HL-60 (cell line): ENCODE measurements around the gene NUDT22.

Source experiments
- DNase-seq, 2 experiments: peaks; one replicate each; pipeline ENCODE4 v3.0.0-alpha.2; 2010 to 2020; ENCODE audit warnings: low read depth in 1 of 2, low spot score in 1 of 2
- H3K27ac ChIP-seq: fragments of 250-450 bp; sonication (Bioruptor Pico); replicated peaks from 2 replicates; pipeline ENCODE4 v1.5.1; 2020; ENCODE audit warnings: mild to moderate bottlenecking, moderate library complexity
- H3K27me3 ChIP-seq: fragments of 250-450 bp; sonication (Bioruptor Pico); 2 replicates; pipeline ENCODE4 v1.5.1; 2021; ENCODE audit warnings: mild to moderate bottlenecking, moderate library complexity; ENCODE audit not compliant: insufficient read depth, poor library complexity, severe bottlenecking
- H3K4me3 ChIP-seq: replicated peaks from 2 replicates; pipeline ENCODE4 v1.5.1; 2011; ENCODE audit warnings: mild to moderate bottlenecking, control low read depth, low read length; ENCODE audit not compliant: insufficient read depth
- CTCF ChIP-seq: IDR thresholded peaks from one replicate; pipeline ENCODE4 v1.5.1; 2011; ENCODE audit warnings: low read length, control low read depth, inconsistent platforms; ENCODE audit not compliant: insufficient read depth
- GABPA ChIP-seq: IDR thresholded peaks from 2 replicates; pipeline ENCODE4 v1.6.1; 2012; ENCODE audit warnings: low read depth
- POLR2AphosphoS5 ChIP-seq: IDR thresholded peaks from 2 replicates; pipeline ENCODE4 v1.6.1; 2012; ENCODE audit warnings: low read depth
- SPI1 ChIP-seq: IDR thresholded peaks from 2 replicates; pipeline ENCODE4 v1.6.1; 2012; ENCODE audit warnings: low read depth, mild to moderate bottlenecking, borderline replicate concordance
- TF ChIP-seq, protein P1 (sequence below): IDR thresholded peaks from 2 replicates; pipeline ENCODE4 v1.6.1; 2012; ENCODE audit warnings: low read depth; ENCODE audit not compliant: insufficient replicate concordance

The NUDT22 gene

DNA sequence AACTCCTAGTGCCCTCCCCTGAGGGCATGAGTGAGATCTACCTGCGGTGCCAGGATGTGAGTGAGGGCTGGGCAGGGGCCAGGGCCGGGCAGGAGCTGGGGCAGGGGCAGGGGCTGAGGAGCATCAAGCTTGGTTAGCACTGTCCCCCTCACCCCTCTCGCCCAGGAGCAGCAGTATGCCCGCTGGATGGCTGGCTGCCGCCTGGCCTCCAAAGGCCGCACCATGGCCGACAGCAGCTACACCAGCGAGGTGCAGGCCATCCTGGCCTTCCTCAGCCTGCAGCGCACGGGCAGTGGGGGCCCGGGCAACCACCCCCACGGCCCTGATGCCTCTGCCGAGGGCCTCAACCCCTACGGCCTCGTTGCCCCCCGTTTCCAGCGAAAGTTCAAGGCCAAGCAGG lies 5.8 kb upstream of the NUDT22 start:
- TF ChIP-seq GABPA (no peak), CTCF (no peak), SPI1 (no peak), POLR2AphosphoS5 (no peak)
- TF ChIP-seq, protein P1, sequence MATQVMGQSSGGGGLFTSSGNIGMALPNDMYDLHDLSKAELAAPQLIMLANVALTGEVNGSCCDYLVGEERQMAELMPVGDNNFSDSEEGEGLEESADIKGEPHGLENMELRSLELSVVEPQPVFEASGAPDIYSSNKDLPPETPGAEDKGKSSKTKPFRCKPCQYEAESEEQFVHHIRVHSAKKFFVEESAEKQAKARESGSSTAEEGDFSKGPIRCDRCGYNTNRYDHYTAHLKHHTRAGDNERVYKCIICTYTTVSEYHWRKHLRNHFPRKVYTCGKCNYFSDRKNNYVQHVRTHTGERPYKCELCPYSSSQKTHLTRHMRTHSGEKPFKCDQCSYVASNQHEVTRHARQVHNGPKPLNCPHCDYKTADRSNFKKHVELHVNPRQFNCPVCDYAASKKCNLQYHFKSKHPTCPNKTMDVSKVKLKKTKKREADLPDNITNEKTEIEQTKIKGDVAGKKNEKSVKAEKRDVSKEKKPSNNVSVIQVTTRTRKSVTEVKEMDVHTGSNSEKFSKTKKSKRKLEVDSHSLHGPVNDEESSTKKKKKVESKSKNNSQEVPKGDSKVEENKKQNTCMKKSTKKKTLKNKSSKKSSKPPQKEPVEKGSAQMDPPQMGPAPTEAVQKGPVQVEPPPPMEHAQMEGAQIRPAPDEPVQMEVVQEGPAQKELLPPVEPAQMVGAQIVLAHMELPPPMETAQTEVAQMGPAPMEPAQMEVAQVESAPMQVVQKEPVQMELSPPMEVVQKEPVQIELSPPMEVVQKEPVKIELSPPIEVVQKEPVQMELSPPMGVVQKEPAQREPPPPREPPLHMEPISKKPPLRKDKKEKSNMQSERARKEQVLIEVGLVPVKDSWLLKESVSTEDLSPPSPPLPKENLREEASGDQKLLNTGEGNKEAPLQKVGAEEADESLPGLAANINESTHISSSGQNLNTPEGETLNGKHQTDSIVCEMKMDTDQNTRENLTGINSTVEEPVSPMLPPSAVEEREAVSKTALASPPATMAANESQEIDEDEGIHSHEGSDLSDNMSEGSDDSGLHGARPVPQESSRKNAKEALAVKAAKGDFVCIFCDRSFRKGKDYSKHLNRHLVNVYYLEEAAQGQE = no peak
- no peak overlapping the region for H3K4me3 ChIP-seq
- H3K27ac ChIP-seq = no peak overlapping the region
- DNase-seq = no peak
- no peaks in the 10 kb centered on the region for H3K27me3 ChIP-seq

DNA sequence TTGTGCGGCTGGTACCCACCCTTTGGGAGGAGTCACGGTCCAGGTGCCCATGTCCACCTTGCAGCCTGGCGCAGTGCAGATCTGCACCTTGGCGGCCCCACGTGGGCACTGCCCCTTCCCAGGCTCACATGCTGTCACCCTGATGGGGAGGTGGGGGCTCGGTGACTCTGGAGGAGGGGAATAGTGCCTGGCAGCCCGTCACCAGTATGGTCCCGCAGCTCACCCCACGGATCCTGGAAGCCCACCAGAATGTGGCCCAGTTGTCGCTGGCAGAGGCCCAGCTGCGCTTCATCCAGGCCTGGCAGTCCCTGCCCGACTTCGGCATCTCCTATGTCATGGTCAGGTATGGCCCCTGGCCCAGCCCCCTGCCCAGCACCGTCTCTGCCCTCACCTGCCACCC lies 5.3 kb upstream of the NUDT22 start:
- TF ChIP-seq SPI1 = no peak
- no peak for TF ChIP-seq GABPA
- no peak; the same call in 1 of the 2 replicates for TF ChIP-seq POLR2AphosphoS5
- TF ChIP-seq, protein P1 = no peak
- no peak for TF ChIP-seq CTCF
- H3K27me3 ChIP-seq = no peaks in the 10 kb centered on the region
- no peak overlapping the region for H3K4me3 ChIP-seq
- H3K27ac ChIP-seq = no peak overlapping the region
- DNase-seq = no peak

DNA sequence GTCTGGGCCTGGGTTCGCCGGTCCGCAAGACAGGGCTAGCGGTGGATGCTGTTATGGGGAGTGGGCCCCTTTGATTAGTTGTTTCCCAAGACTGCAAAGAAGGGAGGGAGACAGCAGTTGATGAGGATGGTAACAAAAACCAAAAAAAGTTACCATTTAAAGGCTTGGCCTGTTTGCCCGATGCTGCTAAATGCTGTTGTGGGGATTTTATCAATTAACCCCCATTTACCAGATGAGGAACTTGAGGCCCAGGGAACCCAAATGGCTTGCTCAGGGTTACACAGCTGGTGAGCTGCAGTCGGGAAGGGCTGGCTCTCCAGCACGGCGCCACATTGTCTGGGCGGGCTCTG lies 3.4 kb upstream of the NUDT22 start:
- no peak overlapping the region for H3K27ac ChIP-seq
- TF ChIP-seq POLR2AphosphoS5 = no peak; the same call in 1 of the 2 replicates
- no peak for TF ChIP-seq GABPA
- TF ChIP-seq, protein P1 = no peak
- TF ChIP-seq SPI1 = no peak
- TF ChIP-seq CTCF = no peak
- H3K27me3 ChIP-seq = no peaks in the 10 kb centered on the region
- H3K4me3 ChIP-seq = no peak overlapping the region
- no peak for DNase-seq
